ENCODE results near the gene PPP1CB.
"Not testable (repeated sequence)": the region's sequence is repeated elsewhere in the genome, so short reads cannot be mapped to it uniquely, and the experiment has no call there.

The PPP1CB gene

DNA sequence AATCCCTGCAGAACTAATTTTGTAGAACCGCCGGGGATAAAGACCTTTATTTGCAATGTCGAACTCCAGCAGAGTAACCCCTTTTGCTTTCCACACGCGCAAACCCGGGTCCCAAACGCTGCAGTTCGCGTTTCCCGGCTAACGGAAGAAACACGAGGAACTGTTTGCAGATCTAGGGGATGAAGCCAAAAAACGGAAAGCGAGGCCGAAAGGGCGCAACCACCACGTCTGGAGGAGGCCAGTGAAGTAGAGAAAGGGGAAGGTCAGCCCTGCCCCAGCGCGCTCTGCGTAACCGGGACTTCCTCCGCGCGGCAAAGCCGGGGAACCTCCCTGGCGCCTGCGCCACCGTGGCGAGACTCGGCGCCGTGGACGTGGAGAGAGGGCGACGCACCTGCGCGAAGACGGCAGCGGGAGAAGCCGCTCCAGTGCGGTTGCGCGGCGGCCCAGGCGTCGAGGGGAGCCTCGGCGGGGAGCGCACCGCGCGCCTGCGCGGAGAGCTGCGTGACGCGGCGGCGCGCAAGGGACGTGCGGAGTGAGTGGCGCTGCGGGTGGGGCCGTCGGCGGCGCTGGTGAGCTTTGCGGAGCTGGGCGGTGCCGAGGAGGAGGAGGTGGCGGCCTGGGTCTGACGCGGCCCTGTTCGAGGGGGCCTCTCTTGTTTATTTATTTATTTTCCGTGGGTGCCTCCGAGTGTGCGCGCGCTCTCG, at the start of gene PPP1CB:
Gene PPP1CB (plus strand): TSS at position 579 of the 704 bp plus-strand sequence. CDS start 295 bp downstream, outside the sequence.
- DNase-seq: peak; percentile 92

DNA sequence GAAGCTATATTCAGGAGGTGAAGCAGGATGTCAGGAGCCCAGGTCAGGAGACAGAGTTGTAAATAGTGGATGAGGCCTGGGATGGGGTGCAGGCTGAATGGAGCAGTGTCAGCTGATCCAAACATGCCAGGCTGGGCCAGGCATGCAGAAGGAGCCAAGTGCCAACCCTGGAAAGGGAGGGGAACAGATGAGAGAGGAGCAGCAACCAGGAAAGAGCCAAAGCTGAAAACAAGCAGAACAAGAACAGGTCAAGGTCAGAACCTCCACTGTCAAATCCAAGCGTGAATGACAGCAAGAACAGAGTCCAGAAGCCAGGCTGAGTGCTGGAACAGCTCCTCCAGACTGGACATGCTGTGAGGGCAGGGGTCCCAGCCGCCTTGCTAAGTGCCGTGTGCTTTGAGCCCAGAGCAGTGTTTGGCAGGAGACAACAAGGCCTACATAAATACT, 49.2 kb upstream of the PPP1CB start:
- no peak for DNase-seq

DNA sequence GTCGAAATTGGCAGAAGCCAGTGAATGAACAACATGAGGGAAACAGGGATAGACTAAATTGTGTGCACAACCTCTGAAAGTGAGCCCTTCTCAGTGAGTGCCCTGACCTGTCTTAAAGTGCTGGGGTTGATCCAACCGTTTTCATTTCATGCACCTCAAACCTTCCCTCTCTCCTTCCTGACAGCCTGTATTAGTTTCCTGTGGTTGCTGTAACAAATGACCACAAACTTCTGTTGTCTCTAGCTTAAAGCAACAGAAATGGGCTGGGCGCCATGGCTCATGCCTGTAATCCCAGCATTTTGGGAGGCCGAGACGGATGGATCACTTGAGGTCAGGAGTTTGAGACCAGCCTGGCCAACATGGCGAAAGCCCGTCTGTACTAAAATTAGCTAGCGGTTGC, 48.8 kb upstream of the PPP1CB start:
- DNase-seq: no peak

DNA sequence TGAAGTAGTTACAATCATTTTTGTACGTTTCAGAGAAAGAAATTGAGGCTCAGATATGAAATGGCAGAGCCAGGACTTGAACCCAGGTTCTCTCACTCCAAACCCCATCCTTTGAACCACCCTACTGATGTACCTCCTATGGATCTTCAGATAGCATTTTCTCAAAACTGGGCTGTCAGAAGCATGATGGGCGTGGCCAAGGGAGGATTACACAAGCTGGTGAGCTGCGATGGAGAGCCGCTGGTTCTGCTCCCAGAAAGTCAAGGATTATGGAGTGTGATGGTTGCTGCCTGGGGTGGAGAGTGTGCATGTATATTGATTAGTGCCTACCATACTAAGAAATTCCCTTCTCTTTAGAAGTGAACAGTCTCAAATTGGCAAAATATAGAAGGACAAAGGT, 47.0 kb upstream of the PPP1CB start:
- DNase-seq: no peak

DNA sequence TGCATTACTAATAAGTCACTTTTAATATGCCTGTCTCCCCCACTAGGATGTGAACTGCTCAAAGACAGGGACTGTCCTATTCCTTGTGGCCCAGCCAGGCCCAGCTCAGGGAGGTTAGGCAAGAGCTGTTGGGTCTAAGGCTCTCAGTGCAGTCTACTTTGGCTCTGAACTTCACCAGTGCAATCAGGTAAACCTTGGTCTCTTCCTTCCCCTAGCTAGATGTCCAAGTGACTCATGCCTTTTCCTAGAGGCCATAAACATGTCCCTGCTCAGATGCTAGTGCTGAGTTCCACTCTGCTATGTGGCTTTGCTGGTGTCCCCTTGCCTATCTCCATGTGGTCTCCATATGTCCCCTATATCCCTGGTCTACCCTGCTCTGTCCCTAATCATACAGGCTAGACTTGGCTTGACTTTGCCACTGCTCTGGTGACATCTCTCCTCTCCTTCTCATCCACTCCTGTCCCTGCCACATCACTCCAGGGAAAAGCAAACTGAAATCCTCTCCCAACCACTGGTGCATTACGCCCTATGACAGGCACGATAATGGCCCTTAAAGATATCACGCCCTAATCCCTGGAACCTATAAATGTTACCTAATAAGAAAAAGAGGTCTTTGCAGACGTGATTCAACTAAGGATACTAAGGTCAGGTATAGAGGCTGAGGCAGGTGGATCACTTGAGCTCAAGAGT, 45.7 kb upstream of the PPP1CB start:
- no peak for DNase-seq

DNA sequence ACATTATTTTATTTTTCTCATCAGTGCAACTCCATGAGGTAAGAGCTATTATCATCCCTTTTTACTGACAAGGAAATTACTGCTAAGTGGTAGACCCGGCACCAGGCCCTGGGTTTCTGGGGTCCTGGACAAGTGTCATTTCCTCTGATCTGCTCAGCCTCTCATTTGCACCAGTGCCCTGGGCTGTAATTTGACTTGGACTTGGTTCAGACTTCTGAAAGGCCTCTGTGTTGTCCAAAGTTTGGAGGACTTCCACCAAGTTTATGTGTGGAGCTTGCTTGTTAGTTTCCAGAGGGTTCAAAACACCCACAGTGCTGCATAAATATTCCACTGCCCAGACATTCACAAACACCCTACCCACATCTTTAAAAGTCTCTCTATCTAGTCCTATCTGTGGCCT, 44.0 kb upstream of the PPP1CB start:
- DNase-seq: no peak

DNA sequence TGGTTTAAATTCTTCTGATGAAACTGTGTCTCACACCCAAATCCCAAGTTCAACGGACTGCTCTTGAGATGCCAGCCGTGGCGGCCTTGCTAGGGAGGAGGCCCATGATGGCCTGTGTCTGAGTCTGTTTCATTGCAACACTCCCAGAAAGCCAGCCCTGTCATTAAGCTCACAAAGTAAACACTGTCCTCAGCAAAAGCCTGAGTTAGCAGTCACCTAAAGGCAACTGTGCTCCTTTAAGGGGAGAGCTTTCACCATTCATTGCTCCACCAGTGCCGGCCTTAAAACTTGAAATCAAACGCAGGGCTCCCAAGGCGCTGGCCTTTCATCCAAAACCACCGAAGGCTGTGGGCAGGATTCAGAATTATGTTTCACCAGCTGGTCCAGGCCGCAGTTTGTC, 42.5 kb upstream of the PPP1CB start:
- DNase-seq: no peak

DNA sequence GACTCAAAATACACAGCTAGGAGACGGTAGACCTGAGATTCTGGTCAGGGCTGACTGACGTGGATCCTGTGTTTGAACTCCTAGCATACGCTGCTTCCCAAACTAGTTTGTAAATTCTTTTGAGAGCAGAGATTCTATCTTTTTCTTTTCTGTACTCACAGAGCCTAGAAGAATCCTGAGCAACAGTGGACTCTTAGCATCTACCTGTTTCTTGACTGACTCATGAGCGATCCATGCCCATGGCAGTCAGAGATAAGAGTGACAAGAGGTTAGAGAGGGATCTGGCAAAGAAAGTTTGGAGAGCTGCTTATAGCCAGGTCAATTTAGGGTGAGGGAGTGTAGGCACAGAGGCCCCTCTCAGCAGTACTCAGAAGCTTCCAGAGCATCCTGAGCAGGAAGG, 41.1 kb upstream of the PPP1CB start:
- no peak for DNase-seq

DNA sequence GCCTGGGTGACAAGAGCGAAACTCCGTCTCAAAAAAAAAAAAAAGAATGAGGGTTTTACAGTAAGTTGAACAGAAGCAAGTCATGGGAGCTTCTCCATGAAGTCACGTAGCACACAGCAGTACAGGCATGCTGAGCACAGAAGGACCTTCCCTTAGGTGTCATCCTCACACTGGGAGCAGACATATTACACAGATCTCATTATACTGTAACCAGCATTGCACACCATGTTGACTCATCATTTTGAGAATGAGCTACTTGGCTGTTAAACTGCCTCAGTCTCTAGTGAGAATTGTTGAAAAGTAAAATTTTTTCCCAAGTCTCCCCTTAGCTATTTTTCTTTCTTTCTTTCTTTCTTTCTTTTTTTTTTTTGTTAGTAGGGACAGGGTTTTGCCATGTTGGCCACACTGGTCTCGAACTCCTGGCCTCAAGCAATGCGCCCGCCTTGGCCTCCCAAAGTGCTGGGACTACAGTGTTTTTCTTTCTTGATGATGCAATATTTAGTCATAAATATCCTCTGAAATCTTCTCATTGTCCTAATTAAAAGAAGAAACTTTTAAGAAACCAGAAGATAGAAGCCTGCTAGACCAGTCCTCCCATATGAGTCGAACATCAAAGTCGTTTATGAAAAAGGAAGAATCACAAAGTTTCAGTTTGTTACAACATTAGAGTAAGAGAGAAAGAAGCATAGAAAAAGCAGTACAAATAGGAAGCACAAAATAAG, 37.9 kb upstream of the PPP1CB start:
- DNase-seq: no peak

DNA sequence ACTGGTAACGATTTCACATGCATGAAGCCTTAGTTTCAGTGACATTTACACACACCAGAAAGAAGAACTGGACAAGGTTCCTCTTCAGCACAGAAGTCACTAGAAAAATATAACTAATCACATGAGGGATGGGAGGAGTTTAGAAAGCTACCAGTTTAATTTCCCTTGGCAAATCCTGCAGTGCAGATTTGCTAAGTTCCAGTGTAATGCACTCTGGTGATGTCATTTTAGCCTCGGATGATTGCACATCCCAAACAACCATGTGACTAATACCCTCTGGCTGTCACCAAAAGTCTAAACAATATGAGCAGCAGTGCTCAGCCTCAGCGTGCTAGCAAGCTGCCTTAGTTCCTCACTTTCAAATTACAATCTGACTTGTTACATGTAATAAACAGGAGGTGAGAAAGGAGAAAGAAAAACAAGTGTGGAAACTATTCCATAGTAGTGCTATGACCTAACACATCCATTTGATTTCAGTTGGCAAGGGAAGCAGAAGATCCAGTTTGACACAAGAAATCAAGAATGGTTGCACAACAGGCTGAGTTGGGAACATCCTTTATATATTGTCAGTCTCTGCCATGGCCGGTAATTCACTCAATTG, 35.3 kb upstream of the PPP1CB start:
- no peak for DNase-seq

DNA sequence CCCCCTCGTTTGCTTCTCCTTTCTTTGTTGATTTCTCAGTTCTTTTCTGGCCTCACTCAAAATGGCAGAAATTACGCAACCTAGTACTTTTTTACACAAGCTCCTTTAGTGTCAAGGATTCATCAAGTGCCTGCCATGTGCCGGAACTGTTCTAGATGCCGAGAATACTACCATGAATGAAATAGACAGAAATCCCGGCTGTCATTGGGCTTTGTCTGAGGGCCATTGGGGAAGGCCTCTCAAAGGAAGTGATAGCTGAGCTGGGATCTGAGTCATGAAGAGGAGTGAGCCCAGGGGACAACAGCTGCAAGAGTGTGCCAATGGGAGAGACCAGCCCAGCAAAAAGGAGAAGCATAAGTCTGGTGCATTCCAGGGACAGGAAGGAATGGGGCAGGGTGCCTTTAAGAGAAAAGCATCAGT, 34.3 kb upstream of the PPP1CB start:
- DNase-seq: no peak

DNA sequence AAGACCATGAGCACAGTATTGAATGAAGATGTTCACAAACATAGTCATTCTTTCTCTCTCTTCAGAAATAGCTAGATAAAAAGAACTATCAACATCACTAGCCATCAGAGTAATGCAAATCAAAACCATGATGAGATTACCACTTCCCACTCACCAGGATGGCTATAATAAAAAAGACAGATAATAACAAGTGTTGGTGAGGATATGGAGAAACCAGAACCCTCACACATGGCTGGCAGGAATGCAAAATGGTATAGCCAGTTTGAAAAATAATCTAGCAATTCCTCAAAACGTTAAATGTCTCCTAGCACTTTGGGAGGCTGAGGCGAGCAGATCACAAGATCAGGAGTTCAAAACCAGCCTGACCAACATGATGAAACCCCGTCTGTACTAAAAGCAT, 31.3 kb upstream of the PPP1CB start:
- DNase-seq: no peak

DNA sequence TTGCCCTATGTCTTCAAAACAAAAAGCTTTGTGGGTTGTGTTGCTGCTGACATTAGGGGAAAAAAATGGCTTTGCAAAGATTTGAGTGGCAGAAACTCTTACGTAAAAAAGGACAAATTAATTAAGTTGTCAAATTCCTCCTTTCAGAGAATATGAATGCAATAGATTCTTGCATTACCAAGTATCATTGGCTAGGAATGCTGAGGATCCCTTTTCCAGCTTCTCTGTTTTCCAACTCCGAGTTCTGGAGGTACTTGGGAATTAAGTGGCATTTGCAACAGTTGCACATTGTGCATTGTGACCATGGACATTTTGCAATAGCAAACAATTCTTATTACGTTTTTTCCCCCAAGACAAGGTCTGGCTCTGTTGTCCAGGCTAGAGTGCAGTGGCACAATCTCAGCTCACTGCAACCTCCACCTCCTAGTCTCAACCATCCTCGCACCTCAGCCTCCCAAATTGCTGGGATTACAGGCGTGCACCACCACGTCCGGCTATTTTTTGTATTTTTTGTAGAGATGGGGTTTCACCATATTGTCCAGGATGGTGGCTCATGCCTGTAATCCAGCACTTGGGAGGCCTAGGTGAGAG, 29.9 kb upstream of the PPP1CB start:
- DNase-seq: no peak

DNA sequence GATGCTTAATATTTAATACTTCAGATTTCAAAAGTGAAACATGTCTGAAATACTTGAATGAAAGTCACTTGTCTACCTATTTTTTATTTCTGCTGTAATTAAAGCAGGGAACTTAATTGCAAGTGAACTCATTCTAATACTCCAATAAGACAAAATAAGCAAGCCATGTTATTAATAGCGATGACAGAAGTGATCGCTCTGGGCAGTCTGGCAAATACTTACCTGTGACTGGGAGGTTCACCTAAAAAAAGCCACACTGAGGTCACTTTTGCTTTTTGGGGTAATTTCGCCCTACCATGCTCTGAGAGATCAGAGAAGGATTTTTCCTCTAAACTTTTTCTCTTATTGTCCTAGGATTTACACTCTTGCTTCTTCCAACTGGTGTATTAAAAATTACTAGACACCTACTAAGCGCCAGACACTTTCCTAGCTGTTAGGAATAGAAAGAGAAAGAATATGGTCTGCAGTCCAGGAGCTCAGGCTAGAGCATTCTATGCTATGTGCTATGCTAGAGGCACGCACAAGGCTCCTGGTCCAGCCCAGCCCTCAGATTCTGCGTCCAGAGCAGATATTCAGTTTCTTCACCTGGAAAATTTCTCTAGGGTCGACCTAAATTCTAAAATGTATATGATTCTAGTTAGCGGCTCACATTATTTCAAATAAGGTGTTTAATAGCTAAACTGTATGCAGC, 26.5 kb upstream of the PPP1CB start:
- no peak for DNase-seq

DNA sequence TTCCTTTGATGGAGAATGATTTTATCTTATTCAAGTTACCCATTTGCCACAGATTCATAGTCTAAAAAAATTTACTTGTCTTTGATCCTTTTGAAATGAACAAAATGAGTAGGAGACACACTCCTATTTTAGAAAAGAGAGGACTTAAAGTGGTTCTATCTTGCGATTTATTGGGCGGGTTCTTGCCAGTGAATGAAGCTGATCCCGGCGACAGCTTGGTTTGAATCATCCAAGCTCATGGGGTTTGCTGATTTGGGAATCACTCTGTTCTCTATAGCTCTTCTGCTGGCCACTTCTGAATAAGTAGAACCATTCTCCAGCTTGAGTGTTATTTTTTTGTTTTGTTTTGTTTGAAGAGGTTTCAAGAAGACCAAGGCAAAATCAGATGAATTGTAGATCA, 25.5 kb upstream of the PPP1CB start:
- DNase-seq: no peak

DNA sequence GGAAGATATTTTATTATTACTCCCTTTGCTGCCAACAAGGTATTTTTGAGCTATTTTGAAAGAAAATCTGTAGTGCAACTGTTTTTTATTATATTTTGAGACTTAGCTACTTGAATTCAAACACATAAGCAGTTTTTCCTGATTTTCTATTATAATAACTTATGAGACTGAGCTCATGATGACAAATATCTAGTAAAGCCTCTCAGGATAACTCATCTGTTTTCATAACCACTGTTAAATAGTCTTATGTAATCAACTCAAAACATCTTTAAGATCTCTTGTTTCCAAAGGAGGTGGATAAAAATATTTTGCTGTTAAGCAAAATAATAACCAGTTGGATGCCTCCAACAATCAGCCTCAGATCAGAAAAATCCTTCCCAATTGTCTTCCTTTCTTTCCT, 21.9 kb upstream of the PPP1CB start:
- DNase-seq: no peak

DNA sequence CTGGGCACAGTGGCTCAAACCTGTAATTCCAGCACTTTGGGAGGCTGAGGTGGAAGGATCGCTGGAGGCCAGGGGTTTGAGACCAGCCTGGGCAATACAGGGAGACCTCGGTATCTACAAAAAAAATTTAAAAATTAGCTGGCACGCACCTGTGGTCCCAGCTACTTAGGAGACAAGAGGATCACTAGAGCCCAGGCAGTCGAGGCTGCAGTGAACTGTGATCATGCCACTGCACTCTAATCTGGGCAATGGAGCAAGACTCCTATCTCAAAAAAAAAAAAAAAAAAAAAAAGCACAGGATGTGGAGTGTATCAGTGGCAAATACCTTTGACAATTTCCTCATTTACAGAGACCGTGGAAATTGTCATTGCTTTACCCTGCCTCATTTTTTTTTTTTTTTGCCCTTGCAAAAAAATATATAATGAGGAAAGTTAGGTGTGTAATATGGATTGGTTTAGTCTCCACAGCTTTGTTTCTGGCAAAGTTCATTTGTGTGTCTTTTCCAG, 20.9 kb upstream of the PPP1CB start:
- no peak for DNase-seq

DNA sequence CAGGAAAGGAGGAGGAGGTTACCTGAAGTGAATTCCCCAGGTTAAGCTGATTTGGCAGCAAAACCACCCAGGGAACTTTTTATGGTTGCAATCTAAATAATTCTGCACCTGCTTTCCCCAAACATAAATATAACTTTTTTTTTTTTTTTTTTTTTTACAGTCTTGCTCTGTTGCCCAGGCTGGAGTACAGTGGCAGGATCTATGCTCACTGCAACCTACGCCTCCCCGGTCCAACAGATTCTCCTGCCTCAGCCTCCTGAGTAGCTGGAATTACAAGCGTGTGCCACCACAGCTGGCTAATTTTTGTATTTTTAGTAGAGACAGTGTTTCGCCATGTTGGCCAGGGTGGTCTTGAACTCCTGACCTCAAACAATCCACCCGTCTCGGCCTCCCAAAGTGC, 16.1 kb upstream of the PPP1CB start:
- DNase-seq: no peak

DNA sequence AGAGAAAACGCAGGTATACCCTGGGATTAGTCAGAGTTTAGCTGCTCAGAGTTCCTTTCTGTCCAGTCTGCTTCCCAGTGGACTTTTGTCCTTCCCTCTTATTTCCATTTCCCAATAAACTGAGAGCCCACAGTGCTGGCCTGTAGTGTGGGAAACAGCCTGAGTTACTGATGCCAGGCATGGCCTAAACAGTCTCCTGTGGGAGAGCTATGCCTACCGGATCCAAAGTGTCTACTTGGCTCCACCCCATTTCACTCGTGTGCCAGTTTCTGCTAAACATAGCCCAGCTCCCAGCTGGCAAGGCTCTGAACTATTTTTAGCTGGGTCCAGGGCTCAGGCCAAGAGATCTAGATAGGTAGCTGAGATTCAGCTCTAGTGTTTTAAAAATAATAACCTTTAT, 15.6 kb upstream of the PPP1CB start:
- no peak for DNase-seq

DNA sequence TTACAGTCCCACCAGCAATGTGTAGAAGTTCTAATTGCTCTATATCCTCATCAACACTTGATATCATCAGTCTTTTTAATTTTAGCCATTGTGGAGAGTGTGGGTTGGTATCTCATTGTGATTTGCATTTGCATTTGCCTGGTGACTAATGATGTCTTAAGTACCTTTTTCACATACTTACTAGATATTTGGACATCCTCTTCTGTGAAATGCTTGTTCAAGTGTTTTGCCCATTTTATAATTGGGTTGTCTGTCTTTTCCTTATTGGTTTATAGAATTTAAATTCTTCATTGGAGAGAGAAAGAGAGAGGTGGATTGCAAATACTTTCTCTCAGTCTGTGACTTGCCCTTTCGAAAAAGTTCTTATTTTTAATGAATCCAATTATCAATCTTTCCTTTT, 14.0 kb upstream of the PPP1CB start:
- DNase-seq: no peak

DNA sequence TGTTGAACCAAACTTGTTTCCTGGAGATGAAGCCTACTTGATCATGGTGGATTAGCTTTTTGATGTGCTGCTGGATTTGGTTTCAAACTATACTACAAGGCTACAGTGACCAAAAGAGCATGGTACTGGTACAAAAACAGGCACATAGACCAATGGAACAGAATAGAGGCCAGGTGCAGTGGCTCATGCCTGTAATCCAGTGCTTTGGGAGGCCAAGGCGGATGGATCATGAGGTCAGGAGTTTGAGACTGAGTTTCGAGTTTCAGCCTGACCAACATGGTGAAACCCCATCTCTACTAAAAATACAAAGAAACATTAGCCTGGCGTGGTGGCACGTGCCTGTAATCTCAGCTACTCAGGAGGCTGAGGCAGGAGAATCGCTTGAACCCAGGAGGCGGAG, 9.0 kb upstream of the PPP1CB start:
- not testable (repeated sequence) for DNase-seq

DNA sequence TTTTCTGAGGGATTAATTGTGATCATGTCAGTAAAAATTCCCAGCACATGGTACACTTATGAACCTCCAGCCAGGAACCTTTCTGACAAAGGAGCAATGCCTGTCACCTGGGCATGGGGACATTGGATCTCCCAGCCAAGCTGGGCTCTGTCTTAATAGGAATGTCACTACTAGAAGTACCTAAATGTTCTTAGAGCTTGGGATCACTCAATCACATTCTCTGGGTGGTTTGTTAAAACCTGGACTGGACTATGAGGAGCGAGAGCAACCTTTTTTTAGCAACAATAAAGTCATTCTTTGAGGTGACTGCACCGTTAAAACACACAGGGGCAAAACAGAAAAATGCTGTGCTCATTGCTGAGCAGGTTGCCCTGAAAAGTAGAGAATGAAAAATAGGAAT, 6.4 kb upstream of the PPP1CB start:
- no peak for DNase-seq

All from NCI-H1092 treated with DMSO at 0.1 percent for 48 hours (cell line).